OCI-LY7 (cell line): ENCODE data around the gene ALDH6A1. TPM values are rescaled to one million over a fixed set of nuclear protein-coding genes. Genes with fewer than 3 reads are reported as not detected.

Source experiments
- BruUV-seq: library from RNA; stranded (reverse); fragments of 400-500 nt; replicated peaks from 2 replicates; lab custom pipeline; 2021; lab: Mats Ljungman, UMichigan
- CTCF ChIA-PET: fragments of 300-600 bp; sonication (Branson Sonifier 250); formaldehyde crosslinking; loops from one replicate; lab custom pipeline; 2022; ENCODE audit warnings: antibody characterized with exemption; ENCODE audit not compliant: unreplicated experiment; lab: Charles Lee
- POLR2A ChIA-PET: fragments of 300-600 bp; sonication (Branson Sonifier 250); formaldehyde crosslinking; loops from one replicate; lab custom pipeline; 2022; ENCODE audit warnings: antibody characterized with exemption; lab: Charles Lee
- DNase-seq: peaks from one replicate; pipeline ENCODE4 v3.0.0-alpha.2; 2015; ENCODE audit warnings: low spot score
- H2AFZ ChIP-seq: fragments of 200-600 bp; sonication (generic), shearing (Covaris generic); 2 replicates; pipeline ENCODE4 v1.6.1; 2014; ENCODE audit warnings: mild to moderate bottlenecking, antibody characterized with exemption, low read length, moderate library complexity
- H3K27ac ChIP-seq: fragments of 200-600 bp; sonication (generic); 2 replicates; pipeline ENCODE4 v1.5.1; 2014; ENCODE audit warnings: mixed run types, low read depth, mild to moderate bottlenecking, moderate library complexity, low read length, inconsistent platforms; ENCODE audit not compliant: poor library complexity, severe bottlenecking
- H3K36me3 ChIP-seq: fragments of 200-600 bp; sonication (generic); 2 replicates; pipeline ENCODE4 v1.6.1; 2014; ENCODE audit warnings: mild to moderate bottlenecking, antibody characterized with exemption, low read length, moderate library complexity, mixed read lengths; ENCODE audit not compliant: insufficient read depth
- H3K4me1 ChIP-seq: fragments of 200-600 bp; sonication (generic); 2 replicates; pipeline ENCODE4 v1.5.1; 2014; ENCODE audit warnings: mild to moderate bottlenecking, low read length; ENCODE audit not compliant: insufficient read depth, poor library complexity, severe bottlenecking
- H3K4me2 ChIP-seq: fragments of 200-600 bp; sonication (generic); 2 replicates; pipeline ENCODE4 v1.6.1; 2014; ENCODE audit warnings: mild to moderate bottlenecking, low read length
- H3K4me3 ChIP-seq: fragments of 200-600 bp; sonication (generic); 2 replicates; pipeline ENCODE4 v1.5.1; 2014; ENCODE audit warnings: mild to moderate bottlenecking, low read depth, low read length; ENCODE audit not compliant: poor library complexity, severe bottlenecking
- H3K79me2 ChIP-seq: fragments of 200-600 bp; sonication (generic); 2 replicates; pipeline ENCODE4 v1.6.1; 2016; ENCODE audit warnings: low read depth, mild to moderate bottlenecking, low read length, moderate library complexity, mixed read lengths; ENCODE audit not compliant: insufficient read depth
- H3K9me2 ChIP-seq: fragments of 200-600 bp; sonication (generic); 2 replicates; pipeline ENCODE4 v1.6.1; 2016; ENCODE audit warnings: mild to moderate bottlenecking, low read length, mixed read lengths; ENCODE audit not compliant: insufficient read depth
- H3K9me3 ChIP-seq: fragments of 200-600 bp; sonication (generic); 2 replicates; pipeline ENCODE4 v1.6.1; 2014; ENCODE audit warnings: mild to moderate bottlenecking, mixed run types, low read length, mixed read lengths
- H4K20me1 ChIP-seq: fragments of 200-600 bp; sonication (generic); 2 replicates; pipeline ENCODE4 v1.6.1; 2014; ENCODE audit warnings: mild to moderate bottlenecking, antibody characterized with exemption, low read length, moderate library complexity, mixed read lengths; ENCODE audit not compliant: insufficient read depth
- CTCF ChIP-seq: fragments of 200-600 bp; sonication (generic); conservative IDR thresholded peaks from 2 replicates; pipeline ENCODE4 v1.5.1; 2014; ENCODE audit warnings: mild to moderate bottlenecking, antibody characterized with exemption, low read length, moderate library complexity, mixed read lengths
- EZH2phosphoT487 ChIP-seq: fragments of 200-600 bp; sonication (generic); IDR thresholded peaks from 2 replicates; pipeline ENCODE4 v1.6.1; 2018; ENCODE audit warnings: low read depth, borderline replicate concordance, mild to moderate bottlenecking, mixed run types, antibody characterized with exemption, low read length, moderate library complexity, mixed read lengths
- intact Hi-C: fragments of 100-400 bp; cut with micrococcal nuclease; formaldehyde crosslinking; loops from one replicate; pipeline ENCODE4 v1.10.0; 2022; ENCODE audit not compliant: unreplicated experiment
- total RNA-seq, 2 experiments: library from RNA; depleted of rRNA in 1 of 2; stranded (reverse); fragments of >200 nt in 1 of 2; shearing (Covaris generic) in 1 of 2; gene quantifications; 2 replicates each; pipeline ENCODE4 v1.2.3, GENCODE V29; 2014 to 2022

Gene ALDH6A1
- total RNA-seq, 2 experiments from 2014 or later, result 17.0 to 20.7 TPM

GRCh38 chr14:74064426-74064825 is 19.8 kb downstream of the ALDH6A1 start:
- Histone ChIP-seq H3K79me2 (no peaks in the 10 kb centered on the region), H2AFZ (no peak overlapping the region), H4K20me1 (no peaks in the 10 kb centered on the region), H3K9me3 (no peaks in the 10 kb centered on the region), H3K27ac (no peak overlapping the region), H3K36me3 (no peaks in the 10 kb centered on the region), H3K9me2 (no peaks in the 10 kb centered on the region), H3K4me1 (no peaks in the 10 kb centered on the region), H3K4me3 (no peak overlapping the region), H3K4me2 (no peak overlapping the region)
- BruUV-seq, result no TSS peak
- POLR2A ChIA-PET, result interaction anchor here (0.7 kb wide), 1 partner anchor 58 kb away, joined by 3 read pairs; no protein-coding TSS in a partner anchor
- no peak for DNase-seq
- intact Hi-C loops, result no loop called here
- CTCF ChIA-PET, result interaction anchor here (0.6 kb wide), 1 partner anchor 111 kb away, joined by 6 read pairs; no protein-coding TSS in a partner anchor
- TF ChIP-seq EZH2phosphoT487, result no peak
- TF ChIP-seq CTCF, result no peak

- ChIA-PET POLR2A (no interaction called here), CTCF (no interaction called here)
- no peak overlapping the region for H3K4me2 ChIP-seq
Observed at GRCh38 chr14:74062809-74063150, 21.5 kb downstream of the ALDH6A1 start.

More at GRCh38 chr14:74062809-74063150, 21.5 kb downstream of the ALDH6A1 start:
- no peak overlapping the region for H3K4me3 ChIP-seq
- BruUV-seq, result no TSS peak
- H4K20me1 ChIP-seq, result no peaks in the 10 kb centered on the region
- no peaks in the 10 kb centered on the region for H3K36me3 ChIP-seq
- no peaks in the 10 kb centered on the region for H3K9me2 ChIP-seq
- TF ChIP-seq CTCF (no peak), EZH2phosphoT487 (no peak)
- H3K9me3 ChIP-seq, result no peaks in the 10 kb centered on the region
- no peaks in the 10 kb centered on the region for H3K79me2 ChIP-seq
- no peak overlapping the region for H3K27ac ChIP-seq
- intact Hi-C loops, result no loop called here
- H3K4me1 ChIP-seq, result no peaks in the 10 kb centered on the region
- no peak overlapping the region for H2AFZ ChIP-seq
- no peak for DNase-seq
